MCF 10A (cell line): ENCODE results near the gene TMEM168. TPM values are rescaled to one million over a fixed set of nuclear protein-coding genes. Genes with fewer than 3 reads are reported as not detected.

Experiments
- BruUV-seq: library from RNA; stranded (reverse); fragments of 400-500 nt; replicated peaks from 2 replicates; lab custom pipeline; 2021; lab: Mats Ljungman, UMichigan
- CTCF ChIA-PET: fragments of 300-600 bp; sonication (Branson Sonifier 250); formaldehyde crosslinking; extraction: SDS; loops from one replicate; lab custom pipeline; 2021; ENCODE audit warnings: antibody characterized with exemption, inconsistent platforms; lab: Yijun Ruan, JAX
- POLR2A ChIA-PET: fragments of 300-600, 350-650 bp; sonication (Branson Sonifier 250); formaldehyde crosslinking; extraction: SDS; loops from one replicate; lab custom pipeline; 2020; ENCODE audit warnings: antibody characterized with exemption, inconsistent platforms; lab: Yijun Ruan, JAX
- DNase-seq: peaks from one replicate; pipeline ENCODE4 v3.0.0-alpha.2; 2018; ENCODE audit not compliant: unreplicated experiment
- H3K27ac Mint-ChIP-seq: one replicate; pipeline ENCODE4 v1.8.0; 2022; ENCODE audit warnings: mild to moderate bottlenecking, low read depth, mixed read lengths; ENCODE audit not compliant: unreplicated experiment
- H3K27me3 Mint-ChIP-seq: one replicate; pipeline ENCODE4 v1.8.0; 2022; ENCODE audit warnings: mixed read lengths; ENCODE audit not compliant: insufficient read depth, unreplicated experiment
- H3K36me3 Mint-ChIP-seq: one replicate; pipeline ENCODE4 v1.8.0; 2022; ENCODE audit warnings: mild to moderate bottlenecking, moderate library complexity, mixed read lengths; ENCODE audit not compliant: insufficient read depth, unreplicated experiment
- H3K4me1 Mint-ChIP-seq: one replicate; pipeline ENCODE4 v1.8.0; 2022; ENCODE audit warnings: mixed read lengths; ENCODE audit not compliant: insufficient read depth, unreplicated experiment
- H3K4me3 Mint-ChIP-seq: one replicate; pipeline ENCODE4 v1.8.0; 2022; ENCODE audit warnings: mild to moderate bottlenecking, moderate library complexity, mixed read lengths; ENCODE audit not compliant: unreplicated experiment
- H3K9me3 Mint-ChIP-seq: one replicate; pipeline ENCODE4 v1.8.0; 2022; ENCODE audit warnings: mixed read lengths; ENCODE audit not compliant: unreplicated experiment
- intact Hi-C: fragments of 100-400 bp; cut with micrococcal nuclease; formaldehyde crosslinking; loops from 2 replicates; pipeline ENCODE4 v1.14.1; 2022
- total RNA-seq: library from RNA; stranded (reverse); gene quantifications from 2 replicates; pipeline ENCODE4 v1.2.3, GENCODE V29; 2022
- TF ChIP-seq, protein P1 (sequence below): fragments of 200-600 bp; IDR thresholded peaks from one replicate; pipeline ENCODE4 v1.8.0; 2022; ENCODE audit warnings: antibody characterized with exemption, mild to moderate bottlenecking; ENCODE audit not compliant: unreplicated experiment

The TMEM168 gene
- total RNA-seq, 1 experiment from 2014 or later = 32.5 TPM

DNA sequence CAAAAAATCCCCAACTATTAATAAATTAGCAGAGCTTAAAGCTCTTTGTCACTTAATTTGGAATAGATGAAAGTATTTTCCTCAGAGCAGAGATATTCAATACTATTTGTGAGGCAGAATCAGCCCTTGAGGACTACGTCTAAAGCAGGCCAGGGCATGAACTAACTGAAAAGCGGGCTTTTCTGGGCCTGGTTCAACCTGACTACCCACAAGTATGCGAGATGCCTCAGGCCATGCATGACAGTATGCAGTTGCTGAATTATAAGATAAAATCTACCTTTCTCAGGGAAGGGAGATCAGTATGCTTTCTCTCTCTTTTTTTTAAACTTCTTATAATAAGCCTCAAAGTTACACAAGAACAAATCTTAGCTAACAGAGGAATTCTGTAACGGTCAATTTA, 20.1 kb downstream of the TMEM168 start:
- H3K9me3 Mint-ChIP-seq = no peaks in the 10 kb centered on the region
- H3K4me3 Mint-ChIP-seq = no peak overlapping the region
- POLR2A ChIA-PET = interaction anchor here (0.7 to 8.1 kb wide), 9 partner anchors 9 to 1551 kb away, joined by 3 to 165 read pairs (median 16); partner anchors contain the start of genes IFRD1 and TMEM168
- H3K36me3 Mint-ChIP-seq = peaks cover 6% of the 10 kb centered on the region
- H3K27ac Mint-ChIP-seq = peak overlapping the region; percentile 82
- TF ChIP-seq, protein P1, sequence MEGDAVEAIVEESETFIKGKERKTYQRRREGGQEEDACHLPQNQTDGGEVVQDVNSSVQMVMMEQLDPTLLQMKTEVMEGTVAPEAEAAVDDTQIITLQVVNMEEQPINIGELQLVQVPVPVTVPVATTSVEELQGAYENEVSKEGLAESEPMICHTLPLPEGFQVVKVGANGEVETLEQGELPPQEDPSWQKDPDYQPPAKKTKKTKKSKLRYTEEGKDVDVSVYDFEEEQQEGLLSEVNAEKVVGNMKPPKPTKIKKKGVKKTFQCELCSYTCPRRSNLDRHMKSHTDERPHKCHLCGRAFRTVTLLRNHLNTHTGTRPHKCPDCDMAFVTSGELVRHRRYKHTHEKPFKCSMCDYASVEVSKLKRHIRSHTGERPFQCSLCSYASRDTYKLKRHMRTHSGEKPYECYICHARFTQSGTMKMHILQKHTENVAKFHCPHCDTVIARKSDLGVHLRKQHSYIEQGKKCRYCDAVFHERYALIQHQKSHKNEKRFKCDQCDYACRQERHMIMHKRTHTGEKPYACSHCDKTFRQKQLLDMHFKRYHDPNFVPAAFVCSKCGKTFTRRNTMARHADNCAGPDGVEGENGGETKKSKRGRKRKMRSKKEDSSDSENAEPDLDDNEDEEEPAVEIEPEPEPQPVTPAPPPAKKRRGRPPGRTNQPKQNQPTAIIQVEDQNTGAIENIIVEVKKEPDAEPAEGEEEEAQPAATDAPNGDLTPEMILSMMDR = no peak
- BruUV-seq = no TSS peak
- DNase-seq = peak; percentile 87
- H3K27me3 Mint-ChIP-seq = no peaks in the 10 kb centered on the region
- CTCF ChIA-PET = interaction anchor here (0.8 to 2.8 kb wide), 7 partner anchors 10 to 100 kb away, joined by 3 to 13 read pairs (median 6); no protein-coding TSS in a partner anchor
- intact Hi-C loops = loop anchor here (2.0 to 5.0 kb wide), 2 partner anchors 21 to 198 kb away; partner anchors contain the start of gene TMEM168
- H3K4me1 Mint-ChIP-seq = peaks cover 11% of the 10 kb centered on the region

DNA sequence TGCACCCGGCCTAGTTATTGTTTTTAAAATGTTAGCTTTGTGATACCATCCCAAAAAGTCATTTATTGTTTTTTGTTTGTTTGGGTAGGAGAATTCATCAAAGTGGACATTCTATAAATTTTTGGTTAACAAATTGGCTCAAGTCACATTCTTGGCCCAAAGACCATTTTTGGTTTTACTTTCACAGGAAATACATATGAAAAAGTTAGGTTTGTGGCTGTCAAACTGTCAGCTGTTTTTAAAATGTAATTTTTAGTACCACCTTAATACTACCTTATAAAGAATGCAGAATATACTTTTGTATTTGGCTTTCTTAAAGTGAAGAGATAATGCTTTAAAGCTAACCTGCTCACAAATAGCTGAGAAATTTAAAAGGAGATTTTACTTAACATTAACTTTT, 25.1 kb downstream of the TMEM168 start:
- H3K4me3 Mint-ChIP-seq = no peak overlapping the region
- CTCF ChIA-PET = interaction anchor here (0.9 kb wide), 1 partner anchor 13 kb away, joined by 4 read pairs; no protein-coding TSS in a partner anchor
- POLR2A ChIA-PET = interaction anchor here (0.7 to 0.8 kb wide), 2 partner anchors 24 to 98 kb away, joined by 3 to 8 read pairs; no protein-coding TSS in a partner anchor
- no peak overlapping the region for H3K27ac Mint-ChIP-seq
- H3K9me3 Mint-ChIP-seq = no peaks in the 10 kb centered on the region
- intact Hi-C loops = no loop called here
- no TSS peak for BruUV-seq
- peaks cover 6% of the 10 kb centered on the region for H3K36me3 Mint-ChIP-seq
- peaks cover 19% of the 10 kb centered on the region for H3K4me1 Mint-ChIP-seq
- no peaks in the 10 kb centered on the region for H3K27me3 Mint-ChIP-seq
- TF ChIP-seq, protein P1 = no peak
- DNase-seq = no peak

DNA sequence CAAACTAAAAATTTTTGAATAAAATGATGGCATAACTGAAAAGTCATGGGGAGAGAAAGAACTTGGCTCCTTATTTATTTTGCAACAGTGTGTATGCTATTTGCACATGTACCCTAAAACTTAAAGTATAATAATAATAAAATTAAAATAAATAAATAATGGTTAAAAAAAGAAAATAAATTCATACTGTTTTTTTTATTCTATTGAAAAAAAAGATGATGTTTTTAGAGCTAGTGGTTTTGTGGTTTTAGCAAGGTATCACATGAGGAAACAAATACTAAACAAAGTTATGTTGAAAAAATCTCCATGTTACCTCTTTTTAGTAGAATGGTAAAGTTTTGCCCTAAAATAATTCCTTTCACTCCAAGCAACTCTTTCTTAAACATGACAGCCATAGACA, 26.2 kb downstream of the TMEM168 start:
- ChIA-PET POLR2A (interaction anchor here (1.5 kb wide), 1 partner anchor 18 kb away, joined by 9 read pairs; no protein-coding TSS in a partner anchor), CTCF (no interaction called here)
- H3K9me3 Mint-ChIP-seq = no peaks in the 10 kb centered on the region
- no peak overlapping the region for H3K27ac Mint-ChIP-seq
- H3K4me3 Mint-ChIP-seq = no peak overlapping the region
- no TSS peak for BruUV-seq
- H3K36me3 Mint-ChIP-seq = peaks cover 6% of the 10 kb centered on the region
- intact Hi-C loops = no loop called here
- DNase-seq = no peak
- peaks cover 16% of the 10 kb centered on the region for H3K4me1 Mint-ChIP-seq
- TF ChIP-seq, protein P1 = no peak
- H3K27me3 Mint-ChIP-seq = no peaks in the 10 kb centered on the region

DNA sequence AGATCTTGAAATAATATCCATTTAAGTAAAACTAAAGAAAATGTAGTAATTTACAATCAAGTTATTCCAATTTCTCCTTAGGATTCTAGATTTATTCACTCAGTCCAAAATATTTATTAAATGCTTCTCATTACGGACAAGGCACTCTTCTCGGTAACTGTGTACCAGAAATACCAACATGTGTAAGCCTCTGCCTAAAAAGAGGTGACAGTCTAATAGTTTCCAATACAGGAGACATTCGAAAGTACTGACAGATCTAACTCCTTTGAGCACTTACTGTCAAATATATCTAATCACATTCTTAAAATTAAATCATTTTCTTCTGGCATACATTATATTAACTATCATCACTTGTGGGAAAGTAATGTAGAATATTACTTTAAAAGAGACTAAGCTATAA, 26.9 kb downstream of the TMEM168 start:
- BruUV-seq = no TSS peak
- TF ChIP-seq, protein P1 = no peak
- Mint-ChIP-seq H3K4me1 (peaks cover 14% of the 10 kb centered on the region), H3K27ac (no peak overlapping the region), H3K27me3 (no peaks in the 10 kb centered on the region), H3K9me3 (no peaks in the 10 kb centered on the region), H3K4me3 (no peak overlapping the region), H3K36me3 (peaks cover 6% of the 10 kb centered on the region)
- CTCF ChIA-PET = interaction anchor here (0.6 kb wide), 1 partner anchor 19 kb away, joined by 3 read pairs; no protein-coding TSS in a partner anchor
- no peak for DNase-seq
- POLR2A ChIA-PET = interaction anchor here (1.5 kb wide), 2 partner anchors 19 to 27 kb away, joined by 6 to 9 read pairs; partner anchors contain the start of gene TMEM168
- intact Hi-C loops = no loop called here
